GM12872 (cell line): Measurements from ENCODE around the gene SCYL1.

Source experiments
- TF ChIP-seq, protein P1 (sequence below): IDR thresholded peaks from 3 replicates; pipeline ENCODE4 v1.5.1; 2011; ENCODE audit warnings: low read depth, mild to moderate bottlenecking, low read length, moderate library complexity; ENCODE audit not compliant: insufficient read depth

The SCYL1 gene

DNA sequence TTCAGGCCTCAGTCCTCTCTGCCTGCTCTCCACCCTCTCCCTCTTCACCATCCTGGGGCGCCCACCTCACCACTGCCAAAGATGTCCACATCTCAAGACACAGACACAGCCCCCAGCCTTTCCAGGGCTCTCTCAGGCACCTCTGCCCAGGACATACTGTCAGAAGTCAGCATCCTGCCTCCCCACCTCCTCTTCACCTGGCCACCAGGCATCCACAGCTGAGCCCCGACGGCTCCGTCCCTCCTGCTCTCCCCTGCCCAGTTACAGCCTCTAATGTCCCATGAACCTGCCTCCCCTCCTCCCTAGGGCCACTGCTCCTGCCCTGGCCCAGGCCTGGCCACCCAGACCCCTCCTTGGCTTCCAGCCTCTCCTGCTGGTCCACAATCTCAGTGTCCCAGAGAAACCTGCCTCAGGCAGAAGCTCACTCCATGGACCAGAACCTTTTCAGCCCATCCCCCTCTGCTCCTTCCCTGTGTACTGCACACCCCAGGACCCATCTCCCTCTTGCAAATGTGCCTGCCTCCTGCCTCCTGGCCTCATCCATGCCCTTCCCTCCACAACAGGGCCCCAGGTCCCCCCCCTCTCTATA is 30.1 kb downstream of the SCYL1 start:
- TF ChIP-seq, protein P1, sequence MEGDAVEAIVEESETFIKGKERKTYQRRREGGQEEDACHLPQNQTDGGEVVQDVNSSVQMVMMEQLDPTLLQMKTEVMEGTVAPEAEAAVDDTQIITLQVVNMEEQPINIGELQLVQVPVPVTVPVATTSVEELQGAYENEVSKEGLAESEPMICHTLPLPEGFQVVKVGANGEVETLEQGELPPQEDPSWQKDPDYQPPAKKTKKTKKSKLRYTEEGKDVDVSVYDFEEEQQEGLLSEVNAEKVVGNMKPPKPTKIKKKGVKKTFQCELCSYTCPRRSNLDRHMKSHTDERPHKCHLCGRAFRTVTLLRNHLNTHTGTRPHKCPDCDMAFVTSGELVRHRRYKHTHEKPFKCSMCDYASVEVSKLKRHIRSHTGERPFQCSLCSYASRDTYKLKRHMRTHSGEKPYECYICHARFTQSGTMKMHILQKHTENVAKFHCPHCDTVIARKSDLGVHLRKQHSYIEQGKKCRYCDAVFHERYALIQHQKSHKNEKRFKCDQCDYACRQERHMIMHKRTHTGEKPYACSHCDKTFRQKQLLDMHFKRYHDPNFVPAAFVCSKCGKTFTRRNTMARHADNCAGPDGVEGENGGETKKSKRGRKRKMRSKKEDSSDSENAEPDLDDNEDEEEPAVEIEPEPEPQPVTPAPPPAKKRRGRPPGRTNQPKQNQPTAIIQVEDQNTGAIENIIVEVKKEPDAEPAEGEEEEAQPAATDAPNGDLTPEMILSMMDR, result no peak

DNA sequence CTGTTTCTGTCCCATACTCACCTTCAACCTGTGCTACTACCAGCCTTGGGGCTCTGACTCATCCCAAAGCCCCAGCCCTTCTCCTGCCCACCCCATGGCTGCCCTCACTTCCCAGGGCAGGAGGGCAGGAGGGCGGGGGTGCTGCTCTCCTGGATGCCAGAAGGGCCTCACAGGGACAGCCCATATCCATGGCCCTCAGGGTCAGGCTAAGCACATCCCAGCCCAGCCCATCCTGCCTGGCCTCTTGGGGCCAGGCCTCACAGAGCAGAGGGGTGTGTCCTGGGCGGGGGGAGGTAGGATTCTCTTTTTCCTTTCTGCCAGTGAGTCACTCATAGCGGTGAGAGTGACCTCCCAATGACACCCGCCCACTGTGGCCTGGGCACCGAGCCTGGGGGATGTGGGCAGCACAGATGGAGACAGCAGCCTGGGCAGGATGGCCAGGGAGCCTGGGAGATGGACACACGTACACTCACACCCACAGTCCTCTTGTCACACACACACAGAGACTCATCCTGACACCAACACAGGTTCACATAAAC is 30.9 kb downstream of the SCYL1 start:
- TF ChIP-seq, protein P1, result no peak

DNA sequence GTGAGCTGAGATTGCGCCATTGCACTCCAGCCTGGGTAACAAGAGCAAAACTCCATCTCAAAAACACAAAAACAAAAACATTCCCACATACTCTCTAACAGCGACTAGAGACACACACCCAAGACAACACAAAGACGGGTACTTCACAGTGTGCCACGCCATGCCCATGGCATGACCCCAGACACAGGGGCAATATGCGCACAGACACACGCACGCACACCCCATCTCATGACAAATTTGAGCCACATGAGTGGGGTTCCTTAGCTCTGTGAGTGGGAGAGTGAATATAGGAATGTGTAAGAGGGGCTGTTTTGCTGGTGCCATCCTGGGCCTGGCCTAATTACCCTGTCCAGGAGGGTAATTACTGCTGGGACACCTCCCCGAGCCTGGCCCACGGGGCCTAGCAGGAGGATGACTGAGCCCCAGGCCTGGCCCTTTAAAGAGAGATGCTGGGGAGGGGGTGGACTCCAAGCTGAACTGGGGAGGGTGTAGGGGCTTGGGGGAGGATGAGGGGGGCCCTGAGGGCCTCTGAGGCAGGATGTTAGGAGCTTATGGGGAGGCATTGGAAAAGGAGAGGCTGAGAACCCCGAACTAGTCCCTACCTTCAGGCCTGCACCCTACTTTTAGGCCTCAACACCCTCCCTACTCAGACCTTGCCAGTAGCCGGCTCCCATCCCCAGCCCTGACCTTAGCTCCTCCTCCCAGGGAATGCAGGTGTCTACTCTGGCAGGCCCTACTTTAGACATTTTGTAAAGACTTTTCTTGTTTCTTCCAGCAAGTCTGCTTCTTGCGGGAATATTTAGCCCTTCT is 31.8 kb downstream of the SCYL1 start:
- TF ChIP-seq, protein P1, result no peak

DNA sequence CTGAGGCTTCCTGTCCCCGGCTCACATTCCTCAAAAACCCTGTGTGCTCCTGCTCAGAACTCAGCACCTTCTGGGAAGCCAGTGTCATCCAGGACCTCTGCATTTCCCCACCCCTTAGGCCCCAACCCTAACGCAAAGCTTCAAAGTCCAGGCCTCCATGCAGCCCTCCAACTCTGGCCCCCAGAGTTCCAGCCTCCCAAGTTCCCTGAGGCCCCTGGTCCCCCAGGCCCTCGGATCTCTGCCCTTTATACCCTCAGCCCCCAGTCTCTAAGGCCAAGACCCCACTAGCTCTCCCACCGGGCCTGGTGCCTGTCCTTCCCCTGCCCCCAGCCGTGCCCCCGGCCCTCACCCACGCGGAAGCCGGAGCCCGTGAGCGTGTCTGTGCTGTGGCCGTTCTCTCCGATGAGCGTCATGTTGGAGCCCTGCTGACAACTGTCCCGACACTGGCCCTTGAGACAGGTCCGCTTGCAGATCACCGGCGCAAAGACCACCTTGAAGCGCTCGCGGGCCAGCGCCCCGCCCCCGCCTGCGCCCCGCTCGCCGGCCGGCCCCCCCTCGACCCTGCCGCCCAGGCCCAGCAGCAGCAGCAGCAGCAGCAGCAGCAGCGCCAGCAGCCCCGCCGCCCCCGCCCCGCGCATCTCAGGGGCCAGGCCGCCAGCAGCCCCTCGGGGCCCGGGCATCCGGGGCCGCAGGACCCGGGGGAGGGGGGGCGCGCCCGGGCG is 32.6 kb downstream of the SCYL1 start:
- TF ChIP-seq, protein P1, result no peak

DNA sequence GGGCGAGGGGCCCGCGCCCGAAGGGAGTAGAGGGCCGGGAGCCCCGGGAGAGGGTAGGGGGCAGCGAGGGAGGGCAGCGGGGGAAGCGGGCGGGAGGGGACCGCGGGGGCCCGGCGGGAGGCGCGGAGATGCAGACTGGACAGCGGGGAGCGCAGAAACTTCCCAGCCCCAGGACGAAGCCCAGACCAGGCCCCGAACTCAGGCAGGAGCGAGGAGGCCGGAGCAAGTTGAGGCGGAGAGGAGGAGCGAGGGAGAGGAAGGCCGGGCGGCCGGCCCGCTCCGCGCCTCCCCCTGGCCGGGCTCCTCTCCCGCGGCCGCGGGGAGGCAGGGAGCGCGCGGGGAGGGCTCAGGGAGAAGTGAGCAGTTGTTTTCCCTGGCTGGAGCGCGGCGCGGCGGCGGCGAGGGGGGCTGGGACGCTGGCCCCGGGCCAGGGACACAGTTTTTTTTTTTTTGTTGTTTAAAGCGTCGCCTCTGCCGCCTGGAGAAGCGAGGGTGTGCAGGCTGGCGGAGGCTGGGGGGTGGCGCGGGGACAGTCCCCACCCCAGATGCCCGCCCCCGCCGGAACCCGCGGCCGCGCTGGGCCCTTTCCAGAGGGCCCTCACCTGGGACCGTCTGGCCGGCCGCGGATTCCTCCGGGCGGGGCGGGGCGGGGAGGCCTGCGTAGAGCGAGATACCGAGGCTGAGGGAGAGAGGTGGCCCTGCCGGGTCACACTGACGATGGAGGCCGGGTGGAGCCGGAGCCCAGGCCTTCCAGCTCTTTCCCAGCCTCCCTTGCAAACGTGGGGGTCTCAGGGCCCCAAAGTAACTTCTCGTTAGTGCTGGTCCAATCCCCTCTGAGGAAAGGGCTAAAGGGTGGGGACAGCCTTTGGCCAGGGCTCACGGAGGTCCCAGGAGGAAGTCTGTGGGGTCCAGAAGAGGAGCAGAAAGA is 33.4 kb downstream of the SCYL1 start, which contains the start of gene LTBP3:
Gene LTBP3, minus strand, starts transcription at position 358 of the 928 bp plus-strand sequence. CDS start 400 bp downstream, outside the sequence.
- TF ChIP-seq, protein P1, result no peak

DNA sequence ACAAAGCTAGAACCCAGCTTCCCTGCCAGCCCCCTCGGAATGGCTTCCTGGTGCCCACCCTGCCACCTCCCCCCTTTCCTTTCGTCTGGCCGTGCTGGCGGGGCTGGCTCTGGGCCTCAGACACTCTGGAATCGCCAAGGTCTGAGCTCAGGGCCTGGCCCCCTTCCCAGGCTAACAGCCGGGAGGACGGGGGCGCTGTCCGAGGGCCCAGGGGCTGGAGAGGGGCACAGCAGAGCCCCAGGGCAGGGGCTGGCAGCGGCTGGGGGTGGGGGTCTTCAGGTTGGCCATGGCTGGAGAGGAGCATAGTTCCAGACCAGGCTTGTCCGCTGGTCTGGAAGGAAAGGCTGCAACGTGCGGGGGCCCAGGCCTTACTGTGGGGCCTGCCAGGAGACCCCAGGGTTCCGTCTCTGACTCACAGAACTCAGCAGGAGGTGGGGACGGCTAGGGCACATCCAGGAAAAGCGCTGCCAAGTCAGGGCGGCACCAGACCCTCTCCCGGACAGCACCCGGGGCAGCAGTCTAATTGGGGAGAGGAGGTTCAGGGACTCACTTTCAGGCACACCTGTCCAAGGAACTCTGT is 34.1 kb downstream of the SCYL1 start:
- TF ChIP-seq, protein P1, result no peak
